Kidney glomerular epithelial cell (primary cell): ENCODE results near the gene CCDC33.
"Not testable (repeated sequence)": the region's sequence is repeated elsewhere in the genome, so short reads cannot be mapped to it uniquely, and the experiment has no call there.

Experiments
- DNase-seq: peaks from one replicate; lab custom pipeline; 2025; lab: John Stamatoyannopoulos, UW

CCDC33 gene

DNA sequence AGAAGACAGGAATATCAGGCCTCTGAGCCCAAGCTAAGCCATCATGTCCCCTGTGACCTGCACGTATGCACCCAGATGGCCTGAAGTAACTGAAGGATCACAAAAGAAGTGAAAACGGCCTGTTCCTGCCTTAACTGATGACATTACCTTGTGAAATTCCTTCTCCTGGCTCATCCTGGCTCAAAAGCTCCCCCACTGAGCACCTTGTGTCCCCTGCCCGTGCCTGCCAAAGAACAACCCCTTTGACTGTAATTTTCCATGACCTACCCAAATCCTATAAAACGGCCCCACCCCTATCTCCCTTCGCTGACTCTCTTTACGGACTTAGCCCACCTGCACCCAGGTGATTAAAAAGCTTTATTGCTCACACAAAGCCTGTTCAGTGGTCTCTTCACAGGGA lies 123.2 kb downstream of the CCDC33 start:
- not testable (repeated sequence) for DNase-seq

DNA sequence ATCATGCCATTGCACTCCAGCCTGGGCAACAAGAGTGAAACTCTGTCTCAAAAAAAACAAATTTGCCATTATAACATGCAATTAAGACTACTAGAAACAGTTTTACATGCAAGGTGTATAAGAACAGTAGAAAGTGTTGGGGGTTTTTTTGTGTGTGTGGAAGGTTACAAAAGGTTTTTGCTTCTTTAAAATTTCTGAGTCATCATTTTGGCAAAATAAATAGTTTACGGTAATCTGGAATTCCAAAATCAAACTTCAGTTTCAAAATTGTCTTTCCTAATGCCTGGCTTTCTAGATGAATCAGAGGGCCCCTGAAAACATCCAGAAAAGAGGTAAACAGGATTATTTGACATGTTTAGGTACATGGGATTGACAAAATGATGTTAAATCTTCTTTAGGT lies 124.7 kb downstream of the CCDC33 start:
- not testable (repeated sequence) for DNase-seq

DNA sequence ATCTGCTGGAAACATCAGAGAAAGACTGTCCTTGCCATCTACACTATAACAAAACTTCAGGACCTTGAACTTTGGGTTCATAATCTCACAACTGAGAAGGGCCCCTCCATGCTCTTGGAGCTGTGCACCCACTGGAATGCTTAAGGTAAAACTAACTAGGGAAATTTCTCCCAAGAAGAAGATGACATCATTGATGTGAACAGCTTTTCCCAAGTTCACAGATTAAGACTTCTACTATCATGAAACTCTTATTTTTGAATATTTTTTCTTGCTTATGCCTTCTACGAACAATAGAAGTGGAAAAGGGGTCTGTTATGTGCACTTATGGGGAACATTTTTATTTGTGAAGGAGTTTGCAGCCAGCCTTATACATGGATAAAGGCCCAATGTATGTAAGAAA lies 126.4 kb downstream of the CCDC33 start:
- no peak for DNase-seq

DNA sequence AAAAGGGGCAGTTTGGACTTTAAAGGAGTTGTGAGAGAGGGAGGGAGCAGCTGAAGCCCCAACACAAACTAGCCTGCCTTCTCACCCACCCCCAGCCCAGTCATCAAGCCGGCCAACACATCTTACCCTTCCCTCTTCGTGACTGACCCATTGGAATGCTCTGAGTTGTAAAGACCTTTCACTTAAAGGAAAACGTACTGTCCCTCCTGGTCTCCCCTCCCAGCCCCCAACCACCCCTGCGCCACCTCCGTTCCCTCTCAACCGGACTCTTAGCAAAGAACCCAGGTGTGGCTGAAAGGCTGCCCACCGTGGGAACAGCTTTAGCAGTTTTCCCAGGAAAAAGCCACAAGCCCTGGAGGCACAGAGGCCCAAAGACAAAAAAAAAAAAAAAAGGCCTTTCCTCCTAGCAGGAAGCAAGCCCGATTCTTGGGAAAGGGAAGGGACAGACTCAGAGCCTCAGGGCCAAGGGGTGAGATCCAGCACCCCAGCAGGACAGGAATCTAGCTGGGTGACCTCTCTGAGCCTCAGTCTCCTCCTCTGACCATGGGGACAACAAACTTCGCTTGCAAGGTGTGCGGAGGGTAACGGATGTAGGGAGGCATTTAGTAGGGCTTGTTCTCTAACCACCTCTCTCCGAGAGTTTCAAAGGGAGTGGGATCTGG lies 128.9 kb downstream of the CCDC33 start:
- DNase-seq, result no peak

DNA sequence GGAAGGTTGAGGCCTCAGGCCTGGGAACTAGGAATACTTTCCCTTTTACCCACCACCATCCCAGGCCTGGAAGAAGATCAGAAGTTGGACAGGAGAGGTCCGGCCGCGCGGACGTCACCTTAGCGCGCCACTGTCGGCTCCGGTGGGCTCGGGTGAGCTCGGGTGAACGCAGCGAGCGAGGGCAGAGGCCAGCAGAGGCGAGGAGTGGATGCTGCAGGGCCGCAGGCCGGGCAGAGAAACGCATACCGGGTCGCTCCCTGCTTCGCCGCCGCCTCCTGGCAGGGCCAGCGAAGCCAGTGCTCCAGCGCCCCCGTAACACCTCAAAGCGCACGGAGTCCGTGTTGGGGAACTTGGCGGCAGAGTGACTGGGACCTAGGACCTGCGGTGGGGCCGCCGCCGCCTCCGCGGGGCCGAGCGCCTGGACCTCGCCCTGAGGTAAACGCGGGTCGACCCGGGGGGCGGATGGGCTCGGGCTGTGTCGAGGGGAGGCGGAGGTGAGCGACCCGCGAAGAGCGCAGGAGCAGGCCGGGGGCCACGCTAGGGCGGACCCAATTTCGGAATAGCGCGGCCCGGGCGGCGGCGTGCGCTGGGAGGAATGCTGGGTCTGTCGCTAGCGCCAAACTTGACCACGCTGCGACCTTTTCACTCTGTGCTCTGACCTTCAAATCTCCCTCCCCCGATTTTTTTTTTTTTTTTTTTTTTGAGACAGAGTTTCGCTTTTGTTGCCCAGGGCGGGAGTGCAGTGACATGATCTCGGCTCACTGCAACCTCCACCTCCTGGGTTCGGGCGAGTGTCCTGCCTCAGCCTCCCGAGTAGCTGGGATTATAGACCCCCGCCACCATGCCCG lies 129.7 kb downstream of the CCDC33 start:
- DNase-seq, result peak; percentile 9

DNA sequence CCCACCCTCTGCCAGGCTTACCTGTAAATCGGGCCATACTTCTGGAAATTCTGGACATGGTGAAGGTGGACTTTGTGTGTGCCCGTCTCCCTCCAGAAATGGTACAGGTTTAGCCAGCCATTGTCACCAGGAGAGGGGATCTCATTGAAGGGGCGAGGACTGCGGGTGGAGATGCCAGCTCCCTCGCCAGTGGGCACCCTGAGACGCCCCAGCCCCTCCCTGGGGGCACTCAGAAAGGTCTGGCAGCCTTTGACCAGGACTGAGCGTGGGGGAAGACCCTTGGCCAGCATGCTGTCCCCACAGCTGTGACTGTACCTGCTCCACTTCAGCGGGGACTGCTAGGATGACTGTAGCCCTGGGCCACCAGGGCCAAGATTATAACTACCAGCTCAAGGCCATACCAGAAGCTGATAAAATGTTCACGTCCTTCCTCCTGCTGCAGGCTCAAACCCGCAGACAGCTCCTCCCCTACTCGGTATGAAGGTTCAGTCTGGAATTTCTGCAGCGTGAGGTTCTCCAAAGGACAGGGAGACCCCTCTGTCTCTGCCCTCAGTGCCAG lies 131.2 kb downstream of the CCDC33 start, which contains the start of gene CYP11A1:
TSS of gene CYP11A1 (minus strand) at position 351 of the 559 bp plus-strand sequence. CDS start at position 290, 61 bp downstream.
- DNase-seq, result no peak

DNA sequence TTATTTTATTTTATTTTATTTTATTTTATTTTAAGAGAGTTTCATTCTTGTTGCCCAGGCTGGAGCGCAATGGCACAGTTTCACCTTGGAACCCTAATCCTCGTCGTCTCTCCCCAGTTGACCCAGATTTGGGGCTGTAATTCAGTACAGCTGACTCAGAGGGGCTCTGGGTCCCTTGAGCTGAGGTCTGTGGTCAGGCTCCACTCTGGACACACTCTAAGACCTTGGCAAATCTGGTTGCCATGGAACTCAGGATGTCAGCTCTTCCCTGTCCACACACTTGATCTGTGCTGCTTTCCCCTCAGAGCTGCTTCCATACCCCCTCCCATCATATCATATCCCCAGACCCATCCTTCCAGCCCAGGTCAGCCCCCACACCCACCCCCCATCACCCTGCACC lies 132.0 kb downstream of the CCDC33 start:
- DNase-seq, result no peak

DNA sequence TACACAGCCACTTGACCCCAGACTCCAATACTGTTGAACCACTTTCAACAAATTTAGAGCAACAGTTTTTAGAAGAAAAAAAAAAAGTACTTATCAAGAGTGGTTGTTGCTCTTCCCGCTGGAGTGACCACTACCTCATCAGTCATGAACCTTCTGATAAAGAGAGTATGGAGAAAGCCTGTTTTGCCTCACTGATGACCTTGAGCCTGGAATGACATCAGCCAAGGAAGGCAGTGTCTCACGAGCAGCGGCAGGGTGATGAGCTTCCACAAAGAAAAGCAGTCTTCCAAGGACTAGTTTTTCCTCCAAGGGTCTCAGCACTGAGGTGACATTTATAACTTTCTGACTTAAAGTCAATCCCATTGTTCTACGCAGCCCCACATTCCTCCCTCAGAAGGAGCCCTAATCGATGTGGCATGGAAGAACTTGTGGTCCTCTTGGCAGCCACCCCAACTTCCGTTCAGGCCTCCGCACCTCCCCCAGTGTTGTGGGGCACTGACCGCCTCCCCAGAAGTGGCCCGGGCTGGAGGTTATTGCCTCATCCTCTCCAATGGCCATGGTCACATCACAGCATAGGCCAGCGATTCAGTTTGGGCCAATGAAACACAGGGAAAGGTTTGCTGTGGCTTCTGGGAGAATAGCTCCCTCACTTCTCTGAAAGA lies 133.1 kb downstream of the CCDC33 start:
- DNase-seq, result no peak

DNA sequence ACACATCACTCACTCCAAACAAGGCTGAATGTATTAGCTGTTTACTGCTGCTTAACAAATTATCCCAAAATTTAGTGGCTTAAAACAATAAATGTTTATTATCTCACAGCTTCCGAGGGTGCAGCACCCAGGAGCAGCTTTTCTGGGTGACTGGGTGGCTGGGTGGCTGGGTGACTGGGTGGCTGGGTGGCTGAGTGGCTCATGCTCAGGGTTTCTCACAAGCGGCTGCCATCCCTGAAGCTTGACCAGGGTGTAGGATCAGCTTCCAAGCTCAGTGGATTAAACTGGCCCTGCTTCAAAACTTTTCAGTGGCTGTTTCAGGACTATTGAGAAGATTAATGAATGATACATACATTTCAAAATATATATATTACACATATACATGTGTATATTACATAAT lies 133.6 kb downstream of the CCDC33 start:
- DNase-seq, result no peak

DNA sequence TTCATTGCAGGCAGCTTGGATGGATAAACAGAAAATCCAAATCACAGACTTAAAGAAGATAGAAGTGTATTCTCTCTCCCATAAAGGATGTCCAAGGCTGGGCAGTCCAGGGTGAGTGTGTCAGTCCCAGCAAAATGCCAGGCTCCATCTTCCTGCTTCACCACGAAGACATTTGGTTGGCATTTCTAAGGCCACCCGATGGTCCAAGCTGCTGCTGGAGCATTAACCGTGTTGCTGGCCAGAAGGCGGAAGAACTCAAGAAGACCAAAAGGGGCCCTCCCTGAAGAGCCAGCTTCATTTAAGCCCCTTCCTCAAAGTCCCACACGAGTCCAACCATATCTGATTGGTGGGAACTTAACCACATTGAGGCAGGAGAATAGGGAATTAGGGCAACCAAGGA lies 134.3 kb downstream of the CCDC33 start:
- no peak for DNase-seq

DNA sequence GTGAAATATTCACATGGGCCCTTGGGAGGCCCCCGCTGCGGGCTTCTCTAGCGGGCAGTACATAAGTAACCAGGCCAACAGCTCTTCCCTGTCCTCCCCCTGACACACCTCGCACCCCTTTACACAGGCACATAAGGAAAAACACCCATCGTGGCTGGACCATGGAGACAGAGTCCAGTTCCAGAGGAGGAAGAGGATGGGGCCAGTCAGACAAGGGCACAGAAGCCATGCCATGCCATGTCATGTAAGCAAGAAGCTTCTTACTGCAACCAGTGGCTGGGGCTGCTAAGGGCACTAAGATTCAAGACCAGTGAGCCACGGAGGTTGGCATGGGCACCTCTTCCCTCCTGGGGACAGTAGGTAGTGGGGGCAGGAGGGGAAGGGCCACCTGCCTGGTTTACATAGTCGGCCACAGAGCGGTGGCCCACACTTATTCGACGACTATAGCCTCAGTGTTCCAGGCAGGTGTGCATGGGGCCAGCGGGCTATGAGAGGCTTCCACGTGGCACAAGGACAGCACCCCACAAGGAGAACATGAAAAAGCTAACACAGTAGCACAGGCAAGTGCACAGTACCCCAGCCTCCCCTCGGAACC lies 137.0 kb downstream of the CCDC33 start:
- no peak for DNase-seq

DNA sequence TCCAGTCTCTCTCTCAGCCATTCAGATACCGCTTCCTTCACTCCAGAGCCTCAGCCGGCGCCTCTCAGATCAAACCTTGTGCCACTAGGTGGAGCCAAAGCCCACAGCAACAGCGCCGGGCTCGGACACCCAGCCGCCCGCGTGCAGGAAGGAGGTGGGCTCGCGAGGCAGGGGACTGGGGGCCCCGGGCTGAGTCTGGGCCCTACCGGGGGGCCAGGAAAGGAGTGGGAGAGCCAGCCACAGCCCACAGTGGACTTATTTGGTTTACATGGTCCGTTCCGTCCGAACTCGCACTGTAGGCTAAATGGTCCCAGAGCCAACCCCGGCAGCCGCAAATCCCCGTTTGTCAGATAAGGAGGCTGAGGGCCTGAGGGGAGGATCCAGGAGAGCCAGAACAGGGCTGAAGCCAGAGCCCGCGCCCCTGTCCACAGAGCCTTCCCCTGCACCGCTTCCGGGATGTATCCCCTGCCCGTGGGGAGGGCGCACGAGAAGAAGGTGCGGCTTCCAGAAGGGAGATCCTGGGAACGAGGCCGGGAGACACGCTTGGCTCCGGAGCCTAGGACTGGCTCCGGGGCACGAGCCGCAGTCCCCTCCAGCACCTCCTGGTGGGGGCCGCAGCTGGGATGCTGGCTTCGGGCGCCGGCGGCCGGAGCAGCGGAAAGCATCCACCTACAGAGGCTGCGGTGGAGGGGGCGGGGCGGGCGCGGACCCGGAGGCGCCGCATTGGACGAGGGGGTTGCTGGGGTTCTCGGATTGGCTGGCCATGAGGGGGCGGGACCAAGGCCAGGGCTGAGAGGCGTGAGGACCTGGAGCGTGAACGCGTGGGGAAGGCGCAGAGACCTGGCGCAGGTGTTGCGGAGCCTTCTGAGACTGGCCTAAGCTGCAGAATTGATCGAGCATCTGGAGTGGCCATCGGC lies 137.9 kb downstream of the CCDC33 start:
- peak; percentile 90 for DNase-seq

DNA sequence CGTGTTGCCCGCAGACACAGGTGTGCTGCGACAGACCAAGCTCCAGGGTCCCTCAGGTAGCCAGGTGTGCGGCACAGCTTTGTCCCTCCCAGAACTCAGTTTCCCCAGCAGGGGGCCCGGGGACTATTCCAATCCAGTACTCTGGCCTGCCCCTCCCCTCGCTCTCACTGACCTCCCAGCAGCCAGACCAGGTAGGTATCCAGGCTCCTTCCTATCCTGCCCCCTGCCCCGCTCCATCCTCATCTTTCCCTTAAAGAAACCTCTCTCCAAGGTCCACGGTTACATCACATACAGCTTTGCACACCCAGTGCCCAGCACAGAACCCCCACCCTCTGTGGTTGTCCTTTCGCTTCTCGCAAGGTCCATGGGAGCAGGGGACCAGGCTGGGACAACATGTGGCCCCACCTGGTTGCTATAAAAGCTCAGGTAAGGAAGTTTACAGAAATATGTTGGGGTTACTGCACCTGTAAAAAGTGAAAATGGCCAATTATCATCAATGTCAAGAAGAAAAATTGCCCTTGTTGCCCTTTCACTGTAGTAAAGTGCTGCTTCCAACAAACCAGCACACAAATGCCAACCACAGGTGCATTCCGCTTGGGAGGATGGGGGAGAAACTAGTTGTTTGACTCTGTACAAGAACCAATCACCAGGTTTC lies 138.6 kb downstream of the CCDC33 start:
- no peak for DNase-seq

DNA sequence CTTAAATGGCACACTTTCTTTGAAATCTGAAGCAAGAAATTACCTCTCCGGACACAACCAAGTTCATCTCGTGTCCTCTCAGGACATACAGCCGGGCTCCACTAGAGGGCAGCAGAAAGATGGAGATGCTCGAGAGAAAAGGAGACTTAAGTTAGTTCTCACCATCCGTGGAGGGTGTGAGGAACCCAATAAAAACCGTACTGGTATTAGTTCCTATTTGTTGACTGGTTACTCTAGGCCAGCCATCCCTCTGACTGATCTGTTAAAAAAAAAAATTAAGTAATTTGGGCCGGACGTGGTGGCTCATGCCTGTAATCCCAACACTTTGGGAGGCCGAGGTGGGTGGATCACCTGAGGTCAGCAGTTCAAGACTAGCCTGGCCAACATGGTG lies 139.2 kb downstream of the CCDC33 start:
- peak; percentile 82 for DNase-seq

DNA sequence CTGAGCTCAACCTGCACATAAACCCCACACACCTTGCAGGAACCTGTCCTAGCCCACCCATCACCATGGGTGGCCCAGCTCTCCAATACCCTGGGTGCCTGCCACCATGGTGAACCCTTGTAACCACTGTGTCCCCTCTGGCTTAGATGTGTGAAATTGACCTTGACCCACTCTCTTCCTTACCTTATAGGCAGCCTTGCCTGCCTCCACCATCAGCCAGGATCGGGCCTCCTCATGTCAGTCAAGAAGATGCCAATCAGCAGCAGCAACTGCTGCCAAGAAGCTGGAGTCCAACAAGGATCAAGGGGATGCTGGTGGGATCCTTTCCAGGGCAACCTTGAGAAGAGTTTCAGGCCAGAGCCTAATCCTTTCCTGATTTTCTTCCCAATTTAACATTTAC lies 140.1 kb downstream of the CCDC33 start:
- DNase-seq, result no peak

DNA sequence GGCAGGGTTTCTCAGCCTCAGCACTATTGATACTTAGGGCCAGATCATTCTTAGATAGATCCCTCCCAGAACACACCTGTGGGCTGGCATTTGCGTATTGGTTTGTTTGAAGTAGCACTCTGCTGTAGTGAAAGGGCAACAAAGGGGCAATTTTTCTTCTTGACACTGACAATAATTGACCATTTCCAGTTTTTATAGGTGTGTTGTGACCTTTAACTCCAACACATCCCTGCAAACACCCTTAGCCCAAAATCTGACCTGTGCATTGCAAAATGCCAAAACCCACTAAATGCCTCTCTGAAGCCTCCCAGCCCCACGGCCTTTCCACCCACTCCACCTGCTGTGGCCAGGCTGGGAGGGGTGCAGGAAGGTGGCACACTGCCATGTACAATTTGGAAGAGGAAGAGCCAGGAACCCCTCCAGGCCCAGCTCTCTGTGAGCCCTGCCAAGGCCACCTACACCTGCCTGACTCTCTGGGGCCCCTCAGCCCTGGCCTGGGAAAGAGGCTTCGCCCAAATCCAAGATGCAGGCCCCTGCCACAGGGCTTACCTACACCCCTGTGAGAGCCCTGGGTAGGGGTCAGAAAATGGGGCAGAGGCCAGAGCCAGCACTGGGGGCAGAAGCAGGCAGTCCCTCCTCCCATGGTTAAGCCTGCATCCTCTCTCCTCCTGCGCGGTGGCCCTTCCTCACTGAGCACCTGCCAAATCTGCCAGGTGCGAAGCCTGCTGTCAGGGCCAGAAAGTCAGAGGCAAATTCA lies 140.9 kb downstream of the CCDC33 start:
- DNase-seq, result no peak

DNA sequence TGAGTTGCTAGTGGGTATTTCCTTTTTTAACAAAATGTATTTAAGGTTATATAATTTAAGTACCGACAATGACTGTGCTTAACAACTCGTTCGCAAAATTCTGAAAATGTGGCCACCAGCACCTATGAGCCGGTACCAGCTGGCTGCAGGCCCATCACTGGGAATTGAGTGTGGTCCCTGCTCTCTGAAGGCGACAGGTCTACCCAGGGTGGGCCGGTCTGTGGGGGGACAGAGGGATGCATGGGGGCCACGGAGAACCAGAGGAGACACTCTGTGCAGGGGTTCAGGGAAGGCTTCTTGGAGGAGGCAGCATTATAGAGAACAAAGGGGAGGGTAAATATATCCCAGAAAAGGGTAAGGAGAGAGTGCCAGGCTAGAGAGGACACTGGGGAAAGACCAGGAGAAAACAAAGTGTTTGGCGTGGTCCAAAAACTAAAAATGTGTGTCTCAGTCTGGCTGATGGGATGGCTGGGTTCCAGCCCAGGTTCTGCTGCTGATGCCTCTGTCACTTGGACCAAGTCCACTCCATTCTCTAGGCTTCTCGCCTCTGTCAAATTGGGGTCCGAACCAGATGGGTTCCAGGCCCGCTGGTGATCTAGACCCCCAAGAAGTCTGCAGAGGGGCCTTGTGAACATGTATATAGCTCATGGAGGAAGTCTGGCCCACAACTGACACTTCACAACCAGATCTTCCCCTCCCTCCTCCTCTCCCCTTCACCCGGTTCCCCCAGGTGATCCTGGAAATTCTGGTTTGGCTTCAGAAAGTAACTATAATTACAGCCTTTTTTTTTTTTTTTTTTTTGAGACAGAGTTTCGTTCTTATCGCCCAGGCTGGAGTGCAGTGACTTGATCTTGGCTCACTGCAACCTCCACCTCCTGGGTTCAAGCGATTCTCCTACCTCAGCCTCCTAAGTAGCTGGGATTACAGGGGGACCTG lies 142.0 kb downstream of the CCDC33 start:
- no peak for DNase-seq

DNA sequence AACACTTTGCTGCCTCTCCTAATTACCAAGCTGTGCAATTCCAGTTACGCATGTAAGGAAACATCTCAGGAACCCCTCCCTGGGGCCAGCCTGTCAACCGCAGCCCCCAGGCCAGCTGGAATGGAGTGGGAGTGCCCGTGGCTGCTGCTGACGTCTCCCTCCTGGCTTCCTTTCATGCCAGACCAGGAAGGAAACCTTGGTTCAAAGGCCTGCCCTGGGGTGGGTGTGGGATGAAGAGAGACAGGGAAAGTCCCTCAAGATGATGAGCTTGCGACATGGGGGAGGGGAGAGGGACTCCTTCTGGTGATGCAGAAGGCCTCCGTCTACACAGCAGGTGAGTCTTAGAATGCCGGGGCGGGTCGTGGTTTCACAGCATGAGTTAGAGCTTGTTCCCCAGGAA lies 142.7 kb downstream of the CCDC33 start:
- peak; percentile 86 for DNase-seq
